HuH-7 (cell line): ENCODE results near the gene C1QTNF3.

Source experiments
- DNase-seq: peaks from one replicate; pipeline ENCODE4 v3.0.0; 2011; ENCODE audit warnings: low spot score

The C1QTNF3 gene

GRCh38 chr5:33997331-33997983, 45.6 kb downstream of the C1QTNF3 start:
- peak; percentile 71 for DNase-seq

- no peak for DNase-seq
These were observed 47.1 kb downstream of the C1QTNF3 start for GRCh38 chr5:33995865-33996264.

- DNase-seq, result no peak
These were observed 48.2 kb downstream of the C1QTNF3 start for GRCh38 chr5:33994845-33995244.

GRCh38 chr5:33992864-33993263, 50.1 kb downstream of the C1QTNF3 start:
- DNase-seq, result no peak

GRCh38 chr5:33985447-33985846, 57.6 kb downstream of the C1QTNF3 start:
- DNase-seq, result no peak

- DNase-seq, result no peak
These were observed 58.3 kb downstream of the C1QTNF3 start, which contains the start of gene SLC45A2 for GRCh38 chr5:33984671-33985124. Gene SLC45A2, minus strand, starts transcription at chr5:33984693. Its CDS starts 110 bp downstream, at chr5:33984583.

- DNase-seq, result no peak
These were observed 58.8 kb downstream of the C1QTNF3 start for GRCh38 chr5:33984178-33984577.

GRCh38 chr5:33981408-33982162, 61.4 kb downstream of the C1QTNF3 start:
- DNase-seq, result no peak

GRCh38 chr5:33980030-33980429, 63.0 kb downstream of the C1QTNF3 start:
- DNase-seq, result no peak

- no peak for DNase-seq
These were observed 64.7 kb downstream of the C1QTNF3 start for GRCh38 chr5:33978306-33978705.

- DNase-seq, result no peak
These were observed 66.7 kb downstream of the C1QTNF3 start for GRCh38 chr5:33976307-33976706.

GRCh38 chr5:33975852-33976251, 67.2 kb downstream of the C1QTNF3 start:
- DNase-seq, result no peak

GRCh38 chr5:33973271-33973670, 69.7 kb downstream of the C1QTNF3 start:
- DNase-seq, result no peak

- peak; percentile 88 for DNase-seq
These were observed 73.2 kb downstream of the C1QTNF3 start for GRCh38 chr5:33969572-33970452.

GRCh38 chr5:33968211-33969005, 74.6 kb downstream of the C1QTNF3 start:
- no peak for DNase-seq
